Measurements from ENCODE around the gene KNTC1. TPM values are rescaled to one million over a fixed set of nuclear protein-coding genes. Genes with fewer than 3 reads are reported as not detected.
A peak's percentile ranks its signal among the peaks of the same experiment; 100 is the strongest.

Gene KNTC1
- total and polyA plus RNA-seq, 2 of the 13 experiments (the other 11 are each of a cell fraction or from before 2014, with no cell fraction given), result 45.1 to 57.6 TPM

GRCh38 chr12:122499991-122500684 lies 26.9 kb upstream of the KNTC1 start (continued):
- TF ChIP-seq BRD4 (CRISPR knock-in tag; IDR thresholded peaks at IDR 0.05), result peak; percentile 53; the same call in 1 of the 2 replicates
- no peak for TF ChIP-seq SMAD3 (CRISPR knock-in tag; IDR thresholded peaks at IDR 0.05)
- peak; percentile 54; the same call in 1 of the 2 replicates for TF ChIP-seq FOXA3 (CRISPR knock-in tag; IDR thresholded peaks at IDR 0.05)

DNA sequence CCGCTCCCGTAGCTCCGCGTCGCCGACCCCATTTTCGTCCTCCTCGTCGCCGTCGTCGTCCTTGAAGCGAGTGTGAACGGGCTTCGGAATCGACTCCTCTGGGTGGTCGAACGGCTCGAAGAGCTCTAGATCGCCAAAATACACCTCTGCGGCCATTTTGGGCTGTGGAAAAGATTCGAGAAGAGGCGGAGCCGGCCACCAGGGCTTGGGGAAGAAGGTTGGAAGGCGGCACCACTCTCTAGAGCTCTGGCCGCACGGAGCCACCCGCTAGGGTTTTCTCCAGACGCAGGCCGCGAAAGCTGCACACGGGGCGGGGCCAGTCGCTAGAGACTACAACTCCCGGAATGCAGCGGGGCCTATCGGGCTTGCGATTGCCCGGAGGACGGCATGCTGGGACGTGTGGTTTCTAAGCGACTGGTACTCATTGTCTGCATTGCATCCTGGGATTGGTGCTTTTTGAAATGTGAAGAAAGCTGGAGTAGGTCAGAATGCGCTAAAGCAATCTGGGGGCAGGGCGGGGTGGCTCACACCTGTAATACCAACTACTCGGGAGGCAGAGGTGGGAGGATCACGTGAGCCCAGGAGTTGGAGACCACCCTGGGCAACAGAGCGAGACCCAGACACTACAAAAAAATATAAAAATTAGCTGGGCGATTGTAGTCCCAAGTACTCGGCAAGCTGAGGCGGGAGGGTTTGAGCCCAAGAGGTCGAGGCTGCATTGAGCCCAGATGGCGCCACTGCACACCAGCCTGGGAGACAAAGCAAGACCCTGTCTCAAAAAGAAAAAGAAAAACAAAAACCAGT lies 26.2 kb upstream of the KNTC1 start, which contains the start of gene ZCCHC8:
ZCCHC8 (minus strand) TSS at position 248 of the 804 bp plus-strand sequence; CDS start at position 156, 92 bp downstream.
- Histone ChIP-seq H4K20me1 (ENCODE audit: insufficient read depth, low read length) (peaks cover 5% of the 10 kb centered on the region; the same call in 1 of the 2 replicates), H3K36me3 (replicated peaks in 1 of 2; ENCODE audit: control insufficient read depth in 1 of 2, insufficient read depth in 2 of 2, low read length in 2 of 2) (peaks cover 4 to 13% of the 10 kb centered on the region in 2 experiments), H2AFZ (ENCODE audit: low read length) (no peak within 1 kb of the TSS), H3K27ac (ENCODE audit: extremely low read length, insufficient read depth, low read length) (peak within 1 kb of the TSS; percentile 98), H3K79me2 (ENCODE audit: insufficient read depth, low read length) (peaks cover 41% of the 10 kb centered on the region), H3K4me3 (replicated peaks in 1 of 3; ENCODE audit: insufficient read depth in 1 of 3, low read depth in 2 of 3, low read length in 3 of 3) (peak within 1 kb of the TSS; percentile 84 to 98 (median 86)), H3K9me3 (ENCODE audit: low read length) (no peaks in the 10 kb centered on the region), H3K27me3 (ENCODE audit: control insufficient read depth in 1 of 2, insufficient read depth in 2 of 2, low read length in 2 of 2) (no peaks in the 10 kb centered on the region; a peak in 1 of 5 replicates), H3K4me1 (ENCODE audit: insufficient read depth, low read length) (peaks cover 34% of the 10 kb centered on the region), H3K4me2 (ENCODE audit: low read depth, low read length) (peak within 1 kb of the TSS; percentile 78), H3K9ac (ENCODE audit: insufficient read depth, low read depth, low read length) (peak within 1 kb of the TSS; percentile 96)
- ATAC-seq (peak; percentile 94), FAIRE-seq (peak; percentile 92), DNase-seq (ENCODE audit: low spot score) (peak; percentile 96)
- POLR2A ChIA-PET, result interaction anchor here (0.5 to 5.4 kb wide), 27 partner anchors 8 to 732 kb away, joined by 3 to 122 read pairs (median 4); partner anchors contain the start of genes KNTC1, MPHOSPH9, MTRFR and RSRC2
- 13% methylated on average over 25 of the region's 52 CpGs for WGBS (ENCODE audit: low lambda C conversion rate)
- CTCF ChIA-PET (ENCODE audit: low intra/inter-chr PET ratio, low total read pairs), result interaction anchor here (1.3 kb wide), 1 partner anchor 8 kb away, joined by 3 read pairs; no protein-coding TSS in a partner anchor
- in situ Hi-C loops (cut with HindIII; ENCODE audit: extremely low pct_ligation_motif_present, low pct_unique_long_range_greater_than_20kb), result no loop called here
- intact Hi-C loops (cut with micrococcal nuclease; ENCODE audit: unreplicated experiment), result no loop called here
- TSS peak; percentile 86 for BruUV-seq (replicated peaks)
- TF ChIP-seq, protein P1, sequence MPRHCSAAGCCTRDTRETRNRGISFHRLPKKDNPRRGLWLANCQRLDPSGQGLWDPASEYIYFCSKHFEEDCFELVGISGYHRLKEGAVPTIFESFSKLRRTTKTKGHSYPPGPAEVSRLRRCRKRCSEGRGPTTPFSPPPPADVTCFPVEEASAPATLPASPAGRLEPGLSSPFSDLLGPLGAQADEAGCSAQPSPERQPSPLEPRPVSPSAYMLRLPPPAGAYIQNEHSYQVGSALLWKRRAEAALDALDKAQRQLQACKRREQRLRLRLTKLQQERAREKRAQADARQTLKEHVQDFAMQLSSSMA (CRISPR knock-in tag; IDR thresholded peaks at IDR 0.05), result 0 out of 2 replicates have a peak, but pooled peaks have one; percentile 77
- TF ChIP-seq GTF2F1 (IDR thresholded peaks at IDR 0.05; ENCODE audit: low read length), result 0 out of 2 replicates have a peak, but pooled peaks have one; percentile 42
- TF ChIP-seq, protein P2, sequence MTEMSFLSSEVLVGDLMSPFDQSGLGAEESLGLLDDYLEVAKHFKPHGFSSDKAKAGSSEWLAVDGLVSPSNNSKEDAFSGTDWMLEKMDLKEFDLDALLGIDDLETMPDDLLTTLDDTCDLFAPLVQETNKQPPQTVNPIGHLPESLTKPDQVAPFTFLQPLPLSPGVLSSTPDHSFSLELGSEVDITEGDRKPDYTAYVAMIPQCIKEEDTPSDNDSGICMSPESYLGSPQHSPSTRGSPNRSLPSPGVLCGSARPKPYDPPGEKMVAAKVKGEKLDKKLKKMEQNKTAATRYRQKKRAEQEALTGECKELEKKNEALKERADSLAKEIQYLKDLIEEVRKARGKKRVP (CRISPR knock-in tag; IDR thresholded peaks at IDR 0.05), result peak in 1 of 2 experiments; percentile 79; a peak in 2 of 4 replicates
- TF ChIP-seq KLF16 (CRISPR knock-in tag; IDR thresholded peaks at IDR 0.05), result peak in 1 of 2 experiments; percentile 80; a peak in 2 of 4 replicates
- 0 out of 2 replicates have a peak, but pooled peaks have one; percentile 42 for TF ChIP-seq NR0B2 (CRISPR knock-in tag; IDR thresholded peaks at IDR 0.05)
- TF ChIP-seq IRX3 (CRISPR knock-in tag; IDR thresholded peaks at IDR 0.05; ENCODE audit: borderline replicate concordance, low read depth), result 0 out of 2 replicates have a peak, but pooled peaks have one; percentile 51
- TF ChIP-seq ZNF230 (CRISPR knock-in tag; IDR thresholded peaks at IDR 0.05), result peak; percentile 67; the same call in 1 of the 2 replicates
- TF ChIP-seq DNMT3B (CRISPR knock-in tag; conservative IDR thresholded peaks at IDR 0.05), result peak; percentile 43; the same call in 1 of the 2 replicates
- TF ChIP-seq SP2 (CRISPR knock-in tag; IDR thresholded peaks at IDR 0.05), result 0 out of 2 replicates have a peak, but pooled peaks have one; percentile 26
- TF ChIP-seq ZNF816 (CRISPR knock-in tag; IDR thresholded peaks at IDR 0.05; ENCODE audit: borderline replicate concordance), result peak; percentile 79; the same call in 1 of the 2 replicates
- TF ChIP-seq REPIN1 (CRISPR knock-in tag; IDR thresholded peaks at IDR 0.05; ENCODE audit: borderline replicate concordance, low read depth), result 0 out of 2 replicates have a peak, but pooled peaks have one; percentile 19

All from HepG2 (cell line).